ENCODE measurements around the gene MSS51. TPM values are rescaled to one million over a fixed set of nuclear protein-coding genes. Genes with fewer than 3 reads are reported as not detected.
"Not testable (repeated sequence)": the region's sequence is repeated elsewhere in the genome, so short reads cannot be mapped to it uniquely, and the experiment has no call there.

The MSS51 gene
- total RNA-seq, 1 experiment from 2014 or later: 2.3 TPM

DNA sequence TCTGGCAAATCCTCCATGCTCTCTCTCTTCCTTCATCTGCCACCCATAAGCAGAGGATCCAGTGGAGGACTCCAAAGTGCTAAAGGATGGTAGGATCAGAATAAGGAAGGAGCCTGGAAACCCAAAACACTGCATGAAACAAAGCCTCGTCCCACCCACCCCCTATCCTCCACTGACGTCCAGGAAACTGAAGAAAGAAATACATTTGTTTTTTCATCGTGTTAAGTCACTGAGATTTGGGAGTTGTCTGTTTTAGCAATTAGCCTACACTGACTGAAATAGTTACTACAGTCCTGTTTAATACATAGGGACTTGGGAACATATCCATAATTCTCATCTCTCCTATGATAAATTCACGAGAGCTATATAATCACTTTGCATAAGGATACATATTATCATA lies 34.3 kb downstream of the MSS51 start:
- DNase-seq (ENCODE audit: low read depth, low spot score): no peak
- ChIA-PET CTCF (no interaction called here), POLR2A (no interaction called here)
- intact Hi-C loops (cut with micrococcal nuclease; ENCODE audit: unreplicated experiment) (no loop called here), in situ Hi-C loops (cut with HindIII; ENCODE audit: low pct_unique_long_range_greater_than_20kb, low sequenced_read_pairs) (no loop called here)
- no TSS peak for BruUV-seq (replicated peaks)
- Histone ChIP-seq H3K36me3 (ENCODE audit: control insufficient read depth, insufficient read depth, low read length) (peaks cover 23% of the 10 kb centered on the region), H3K27ac (ENCODE audit: low read length) (no peak overlapping the region), H3K27me3 (ENCODE audit: control insufficient read depth, insufficient read depth, low read length) (no peaks in the 10 kb centered on the region), H3K9me3 (ENCODE audit: control insufficient read depth, insufficient read depth, low read depth, low read length) (no peaks in the 10 kb centered on the region), H3K4me1 (ENCODE audit: control insufficient read depth, insufficient read depth, low read length) (no peaks in the 10 kb centered on the region), H3K4me3 (ENCODE audit: low read depth in 2 of 2, low read length in 2 of 2) (no peak overlapping the region)
- TF ChIP-seq, protein P1, sequence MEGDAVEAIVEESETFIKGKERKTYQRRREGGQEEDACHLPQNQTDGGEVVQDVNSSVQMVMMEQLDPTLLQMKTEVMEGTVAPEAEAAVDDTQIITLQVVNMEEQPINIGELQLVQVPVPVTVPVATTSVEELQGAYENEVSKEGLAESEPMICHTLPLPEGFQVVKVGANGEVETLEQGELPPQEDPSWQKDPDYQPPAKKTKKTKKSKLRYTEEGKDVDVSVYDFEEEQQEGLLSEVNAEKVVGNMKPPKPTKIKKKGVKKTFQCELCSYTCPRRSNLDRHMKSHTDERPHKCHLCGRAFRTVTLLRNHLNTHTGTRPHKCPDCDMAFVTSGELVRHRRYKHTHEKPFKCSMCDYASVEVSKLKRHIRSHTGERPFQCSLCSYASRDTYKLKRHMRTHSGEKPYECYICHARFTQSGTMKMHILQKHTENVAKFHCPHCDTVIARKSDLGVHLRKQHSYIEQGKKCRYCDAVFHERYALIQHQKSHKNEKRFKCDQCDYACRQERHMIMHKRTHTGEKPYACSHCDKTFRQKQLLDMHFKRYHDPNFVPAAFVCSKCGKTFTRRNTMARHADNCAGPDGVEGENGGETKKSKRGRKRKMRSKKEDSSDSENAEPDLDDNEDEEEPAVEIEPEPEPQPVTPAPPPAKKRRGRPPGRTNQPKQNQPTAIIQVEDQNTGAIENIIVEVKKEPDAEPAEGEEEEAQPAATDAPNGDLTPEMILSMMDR (IDR thresholded peaks at IDR 0.05): no peak
- TF ChIP-seq POLR2AphosphoS5 (IDR thresholded peaks at IDR 0.05; ENCODE audit: low read depth, low read length) (no peak), TCF7L2 (IDR thresholded peaks at IDR 0.05; ENCODE audit: low read depth, low read length) (no peak), SIN3A (IDR thresholded peaks at IDR 0.05; ENCODE audit: borderline replicate concordance, insufficient read depth, low read depth, low read length) (no peak)
- TF ChIP-seq, protein P2, sequence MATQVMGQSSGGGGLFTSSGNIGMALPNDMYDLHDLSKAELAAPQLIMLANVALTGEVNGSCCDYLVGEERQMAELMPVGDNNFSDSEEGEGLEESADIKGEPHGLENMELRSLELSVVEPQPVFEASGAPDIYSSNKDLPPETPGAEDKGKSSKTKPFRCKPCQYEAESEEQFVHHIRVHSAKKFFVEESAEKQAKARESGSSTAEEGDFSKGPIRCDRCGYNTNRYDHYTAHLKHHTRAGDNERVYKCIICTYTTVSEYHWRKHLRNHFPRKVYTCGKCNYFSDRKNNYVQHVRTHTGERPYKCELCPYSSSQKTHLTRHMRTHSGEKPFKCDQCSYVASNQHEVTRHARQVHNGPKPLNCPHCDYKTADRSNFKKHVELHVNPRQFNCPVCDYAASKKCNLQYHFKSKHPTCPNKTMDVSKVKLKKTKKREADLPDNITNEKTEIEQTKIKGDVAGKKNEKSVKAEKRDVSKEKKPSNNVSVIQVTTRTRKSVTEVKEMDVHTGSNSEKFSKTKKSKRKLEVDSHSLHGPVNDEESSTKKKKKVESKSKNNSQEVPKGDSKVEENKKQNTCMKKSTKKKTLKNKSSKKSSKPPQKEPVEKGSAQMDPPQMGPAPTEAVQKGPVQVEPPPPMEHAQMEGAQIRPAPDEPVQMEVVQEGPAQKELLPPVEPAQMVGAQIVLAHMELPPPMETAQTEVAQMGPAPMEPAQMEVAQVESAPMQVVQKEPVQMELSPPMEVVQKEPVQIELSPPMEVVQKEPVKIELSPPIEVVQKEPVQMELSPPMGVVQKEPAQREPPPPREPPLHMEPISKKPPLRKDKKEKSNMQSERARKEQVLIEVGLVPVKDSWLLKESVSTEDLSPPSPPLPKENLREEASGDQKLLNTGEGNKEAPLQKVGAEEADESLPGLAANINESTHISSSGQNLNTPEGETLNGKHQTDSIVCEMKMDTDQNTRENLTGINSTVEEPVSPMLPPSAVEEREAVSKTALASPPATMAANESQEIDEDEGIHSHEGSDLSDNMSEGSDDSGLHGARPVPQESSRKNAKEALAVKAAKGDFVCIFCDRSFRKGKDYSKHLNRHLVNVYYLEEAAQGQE (IDR thresholded peaks at IDR 0.05; ENCODE audit: insufficient read depth in 1 of 2, low read depth in 2 of 2, low read length in 1 of 2): no peak
- no peak for ATAC-seq

DNA sequence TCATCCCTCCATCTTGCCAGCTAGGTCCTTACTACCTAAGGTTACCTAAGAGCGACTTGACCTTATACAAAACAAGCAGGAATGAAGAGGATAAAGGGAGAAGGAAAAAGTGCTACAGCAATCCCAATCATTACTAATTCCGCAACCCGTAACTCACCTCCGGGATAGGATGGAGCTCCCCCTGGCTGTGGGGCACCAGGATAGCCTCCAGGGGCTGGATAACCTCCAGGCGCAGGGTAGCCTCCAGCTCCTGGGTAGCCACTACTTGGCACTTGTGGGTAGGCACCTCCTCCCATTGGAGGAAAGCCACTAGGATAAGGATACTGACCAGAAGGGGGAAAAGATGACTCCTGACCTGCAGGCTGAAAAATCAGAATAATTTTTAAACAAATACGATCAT lies 35.3 kb downstream of the MSS51 start:
- no TSS peak for BruUV-seq (replicated peaks)
- Histone ChIP-seq H3K4me3 (ENCODE audit: low read depth in 2 of 2, low read length in 2 of 2) (no peak overlapping the region), H3K9me3 (ENCODE audit: control insufficient read depth, insufficient read depth, low read depth, low read length) (no peaks in the 10 kb centered on the region), H3K4me1 (ENCODE audit: control insufficient read depth, insufficient read depth, low read length) (no peaks in the 10 kb centered on the region), H3K27me3 (ENCODE audit: control insufficient read depth, insufficient read depth, low read length) (no peaks in the 10 kb centered on the region), H3K27ac (ENCODE audit: low read length) (no peak overlapping the region), H3K36me3 (ENCODE audit: control insufficient read depth, insufficient read depth, low read length) (peaks cover 23% of the 10 kb centered on the region)
- peak; percentile 68; the same call in 1 of the 2 replicates for ATAC-seq
- ChIA-PET POLR2A (no interaction called here), CTCF (interaction anchor here (0.6 kb wide), 1 partner anchor 14 kb away, joined by 8 read pairs; no protein-coding TSS in a partner anchor)
- intact Hi-C loops (cut with micrococcal nuclease; ENCODE audit: unreplicated experiment) (no loop called here), in situ Hi-C loops (cut with HindIII; ENCODE audit: low pct_unique_long_range_greater_than_20kb, low sequenced_read_pairs) (no loop called here)
- TF ChIP-seq TCF7L2 (IDR thresholded peaks at IDR 0.05; ENCODE audit: low read depth, low read length): no peak
- no peak for TF ChIP-seq POLR2AphosphoS5 (IDR thresholded peaks at IDR 0.05; ENCODE audit: low read depth, low read length)
- TF ChIP-seq, protein P2 (IDR thresholded peaks at IDR 0.05; ENCODE audit: insufficient read depth in 1 of 2, low read depth in 2 of 2, low read length in 1 of 2): no peak
- TF ChIP-seq SIN3A (IDR thresholded peaks at IDR 0.05; ENCODE audit: borderline replicate concordance, insufficient read depth, low read depth, low read length): no peak
- TF ChIP-seq, protein P1 (IDR thresholded peaks at IDR 0.05): no peak; the same call in 1 of the 2 replicates
- DNase-seq (ENCODE audit: low read depth, low spot score): no peak

DNA sequence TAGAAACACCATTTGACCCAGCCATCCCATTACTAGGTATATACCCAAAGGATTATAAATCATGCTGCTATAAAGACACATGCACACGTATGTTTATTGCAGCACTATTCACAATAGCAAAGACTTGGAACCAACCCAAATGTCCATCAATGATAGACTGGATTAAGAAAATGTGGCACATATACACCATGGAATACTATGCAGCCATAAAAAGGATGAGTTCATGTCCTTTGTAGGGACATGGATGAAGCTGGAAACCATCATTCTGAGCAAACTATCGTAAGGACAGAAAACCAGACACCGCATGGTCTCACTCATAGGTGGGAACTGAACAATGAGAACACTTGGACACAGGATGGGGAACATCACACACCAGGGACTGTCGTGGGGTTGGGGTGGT lies 39.0 kb downstream of the MSS51 start:
- H3K36me3 ChIP-seq (ENCODE audit: control insufficient read depth, insufficient read depth, low read length): peaks cover 23% of the 10 kb centered on the region
- BruUV-seq (replicated peaks); ATAC-seq; H3K4me1 ChIP-seq (ENCODE audit: control insufficient read depth, insufficient read depth, low read length); H3K27me3 ChIP-seq (ENCODE audit: control insufficient read depth, insufficient read depth, low read length); in situ Hi-C loops (cut with HindIII; ENCODE audit: low pct_unique_long_range_greater_than_20kb, low sequenced_read_pairs); H3K27ac ChIP-seq (ENCODE audit: low read length); H3K9me3 ChIP-seq (ENCODE audit: control insufficient read depth, insufficient read depth, low read depth, low read length); CTCF ChIA-PET; intact Hi-C loops (cut with micrococcal nuclease; ENCODE audit: unreplicated experiment); H3K4me3 ChIP-seq (ENCODE audit: low read depth in 2 of 2, low read length in 2 of 2); DNase-seq (ENCODE audit: low read depth, low spot score); POLR2A ChIA-PET: not testable (repeated sequence)
